ENCODE measurements around the gene SFTPA1.
A peak's percentile ranks its signal among the peaks of the same experiment; 100 is the strongest.
"Not testable (repeated sequence)": the region's sequence is repeated elsewhere in the genome, so short reads cannot be mapped to it uniquely, and the experiment has no call there.

Gene SFTPA1

GRCh38 chr10:79595510-79595909, 15.2 kb upstream of the SFTPA1 start:
- DNase-seq: no peak
- Histone ChIP-seq H4K20me1 (ENCODE audit: insufficient read depth, low read length) (no peaks in the 10 kb centered on the region), H3K4me2 (ENCODE audit: low read depth, low read length) (no peak overlapping the region), H3F3A (ENCODE audit: insufficient read depth, low read length) (no peaks in the 10 kb centered on the region), H3K27me3 (replicated peaks; ENCODE audit: insufficient read depth, low read length) (no peaks in the 10 kb centered on the region), H2AFZ (ENCODE audit: low read length) (no peak overlapping the region), H3K9ac (ENCODE audit: low read length) (no peak overlapping the region), H3K9me2 (replicated peaks; ENCODE audit: insufficient read depth, low read length) (no peaks in the 10 kb centered on the region), H3K27ac (ENCODE audit: low read length) (no peak overlapping the region), H3K4me1 (ENCODE audit: low read length) (no peaks in the 10 kb centered on the region), H3K4me3 (ENCODE audit: low read length) (no peak overlapping the region), H3K36me3 (replicated peaks; ENCODE audit: insufficient read depth, low read length) (no peaks in the 10 kb centered on the region), H3K79me2 (ENCODE audit: low read length) (no peaks in the 10 kb centered on the region), H3K9me3 (replicated peaks; ENCODE audit: insufficient read depth, low read length) (peaks cover 4% of the 10 kb centered on the region; the same call in 1 of the 2 replicates)
- no peak for TF ChIP-seq EZH2phosphoT487 (IDR thresholded peaks at IDR 0.05; ENCODE audit: low read length)
- TF ChIP-seq, protein P1, sequence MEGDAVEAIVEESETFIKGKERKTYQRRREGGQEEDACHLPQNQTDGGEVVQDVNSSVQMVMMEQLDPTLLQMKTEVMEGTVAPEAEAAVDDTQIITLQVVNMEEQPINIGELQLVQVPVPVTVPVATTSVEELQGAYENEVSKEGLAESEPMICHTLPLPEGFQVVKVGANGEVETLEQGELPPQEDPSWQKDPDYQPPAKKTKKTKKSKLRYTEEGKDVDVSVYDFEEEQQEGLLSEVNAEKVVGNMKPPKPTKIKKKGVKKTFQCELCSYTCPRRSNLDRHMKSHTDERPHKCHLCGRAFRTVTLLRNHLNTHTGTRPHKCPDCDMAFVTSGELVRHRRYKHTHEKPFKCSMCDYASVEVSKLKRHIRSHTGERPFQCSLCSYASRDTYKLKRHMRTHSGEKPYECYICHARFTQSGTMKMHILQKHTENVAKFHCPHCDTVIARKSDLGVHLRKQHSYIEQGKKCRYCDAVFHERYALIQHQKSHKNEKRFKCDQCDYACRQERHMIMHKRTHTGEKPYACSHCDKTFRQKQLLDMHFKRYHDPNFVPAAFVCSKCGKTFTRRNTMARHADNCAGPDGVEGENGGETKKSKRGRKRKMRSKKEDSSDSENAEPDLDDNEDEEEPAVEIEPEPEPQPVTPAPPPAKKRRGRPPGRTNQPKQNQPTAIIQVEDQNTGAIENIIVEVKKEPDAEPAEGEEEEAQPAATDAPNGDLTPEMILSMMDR (IDR thresholded peaks at IDR 0.05; ENCODE audit: low read length): no peak
- TF ChIP-seq EZH2 (optimal IDR thresholded peaks at IDR 0.05; ENCODE audit: low read depth, low read length): no peak

DNA sequence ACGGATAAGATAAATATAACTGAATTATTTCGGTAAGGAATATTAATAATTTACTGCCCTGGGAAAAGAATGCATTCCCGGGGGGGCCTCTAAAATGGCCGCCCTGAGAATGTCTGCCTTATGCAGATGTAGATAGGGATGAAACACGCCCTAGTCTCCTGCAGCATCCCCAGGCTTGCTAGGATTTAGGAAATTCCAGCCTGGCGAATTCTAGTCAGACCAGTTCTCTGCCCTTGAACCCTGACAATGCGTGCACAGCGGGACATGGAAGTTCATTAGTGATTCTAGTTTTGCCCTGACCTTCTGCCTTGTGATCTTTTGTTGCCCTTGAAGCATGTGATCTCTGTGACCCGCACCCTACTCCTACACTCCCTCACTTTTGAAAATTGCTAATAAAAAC, 11.1 kb upstream of the SFTPA1 start:
- not testable (repeated sequence) for H3K79me2 ChIP-seq (ENCODE audit: low read length); H3K9ac ChIP-seq (ENCODE audit: low read length); H3K4me2 ChIP-seq (ENCODE audit: low read depth, low read length); H4K20me1 ChIP-seq (ENCODE audit: insufficient read depth, low read length); H3K9me2 ChIP-seq (replicated peaks; ENCODE audit: insufficient read depth, low read length); H3K27ac ChIP-seq (ENCODE audit: low read length); H3K4me3 ChIP-seq (ENCODE audit: low read length); H3K36me3 ChIP-seq (replicated peaks; ENCODE audit: insufficient read depth, low read length); DNase-seq; H3K9me3 ChIP-seq (replicated peaks; ENCODE audit: insufficient read depth, low read length); H2AFZ ChIP-seq (ENCODE audit: low read length); H3K27me3 ChIP-seq (replicated peaks; ENCODE audit: insufficient read depth, low read length)
- Histone ChIP-seq H3F3A (ENCODE audit: insufficient read depth, low read length) (peaks cover 15% of the 10 kb centered on the region), H3K4me1 (ENCODE audit: low read length) (peaks cover 35% of the 10 kb centered on the region)

GRCh38 chr10:79601939-79602338, 8.8 kb upstream of the SFTPA1 start:
- peak overlapping the region; percentile 33 for H3K4me2 ChIP-seq (ENCODE audit: low read depth, low read length)

GRCh38 chr10:79602953-79603352, 7.8 kb upstream of the SFTPA1 start:
- H3K9ac ChIP-seq (ENCODE audit: low read length): no peak overlapping the region

More at GRCh38 chr10:79601939-79602338, 8.8 kb upstream of the SFTPA1 start:
- peak; percentile 85 for DNase-seq
- Histone ChIP-seq H3K27ac (ENCODE audit: low read length) (peak overlapping the region; percentile 52; the same call in 1 of the 2 replicates), H3K4me1 (ENCODE audit: low read length) (peaks cover 40% of the 10 kb centered on the region), H3K4me3 (ENCODE audit: low read length) (no peak overlapping the region), H3K79me2 (ENCODE audit: low read length) (no peaks in the 10 kb centered on the region), H3K9me2 (replicated peaks; ENCODE audit: insufficient read depth, low read length) (no peaks in the 10 kb centered on the region), H2AFZ (ENCODE audit: low read length) (no peak overlapping the region), H3K36me3 (replicated peaks; ENCODE audit: insufficient read depth, low read length) (no peaks in the 10 kb centered on the region), H3K9ac (ENCODE audit: low read length) (no peak overlapping the region), H3K27me3 (replicated peaks; ENCODE audit: insufficient read depth, low read length) (no peaks in the 10 kb centered on the region), H4K20me1 (ENCODE audit: insufficient read depth, low read length) (no peaks in the 10 kb centered on the region), H3K9me3 (replicated peaks; ENCODE audit: insufficient read depth, low read length) (peaks cover 4% of the 10 kb centered on the region; the same call in 1 of the 2 replicates), H3F3A (ENCODE audit: insufficient read depth, low read length) (peaks cover 15% of the 10 kb centered on the region)
- TF ChIP-seq, protein P1 (IDR thresholded peaks at IDR 0.05; ENCODE audit: low read length): no peak
- TF ChIP-seq EZH2 (optimal IDR thresholded peaks at IDR 0.05; ENCODE audit: low read depth, low read length) (no peak), EZH2phosphoT487 (IDR thresholded peaks at IDR 0.05; ENCODE audit: low read length) (no peak)

More at GRCh38 chr10:79602953-79603352, 7.8 kb upstream of the SFTPA1 start:
- TF ChIP-seq, protein P1 (IDR thresholded peaks at IDR 0.05; ENCODE audit: low read length): peak; percentile 50
- no peak for TF ChIP-seq EZH2 (optimal IDR thresholded peaks at IDR 0.05; ENCODE audit: low read depth, low read length)
- Histone ChIP-seq H3K9me2 (replicated peaks; ENCODE audit: insufficient read depth, low read length) (no peaks in the 10 kb centered on the region), H3K79me2 (ENCODE audit: low read length) (no peaks in the 10 kb centered on the region), H3K9me3 (replicated peaks; ENCODE audit: insufficient read depth, low read length) (peaks cover 2% of the 10 kb centered on the region; the same call in 1 of the 2 replicates), H3F3A (ENCODE audit: insufficient read depth, low read length) (peaks cover 15% of the 10 kb centered on the region), H3K27ac (ENCODE audit: low read length) (peak overlapping the region; percentile 52; the same call in 1 of the 2 replicates), H3K4me1 (ENCODE audit: low read length) (peaks cover 47% of the 10 kb centered on the region), H3K27me3 (replicated peaks; ENCODE audit: insufficient read depth, low read length) (no peaks in the 10 kb centered on the region), H3K36me3 (replicated peaks; ENCODE audit: insufficient read depth, low read length) (no peaks in the 10 kb centered on the region), H3K4me2 (ENCODE audit: low read depth, low read length) (peak overlapping the region; percentile 33), H2AFZ (ENCODE audit: low read length) (0 out of 2 replicates have a peak overlapping the region, but pooled peaks have one; percentile 8), H3K4me3 (ENCODE audit: low read length) (no peak overlapping the region), H4K20me1 (ENCODE audit: insufficient read depth, low read length) (no peaks in the 10 kb centered on the region)
- peak; percentile 49 for DNase-seq
